NCI-H446 (cell line): ENCODE measurements around the gene EHBP1.

Experiments
- DNase-seq, 2 experiments: peaks; one replicate each; lab custom pipeline; 2025; lab: John Stamatoyannopoulos, UW

The EHBP1 gene

GRCh38 chr2:62964050-62964449 lies 258.5 kb downstream of the EHBP1 start:
- no peak for DNase-seq

GRCh38 chr2:62964671-62965070 lies 259.2 kb downstream of the EHBP1 start:
- no peak for DNase-seq

- DNase-seq: no peak
Observed at GRCh38 chr2:62966991-62967390, 261.5 kb downstream of the EHBP1 start.

GRCh38 chr2:62968168-62968567 lies 262.7 kb downstream of the EHBP1 start:
- DNase-seq: no peak

- DNase-seq: no peak
Observed at GRCh38 chr2:62968668-62969067, 263.2 kb downstream of the EHBP1 start.

GRCh38 chr2:62971936-62972335 lies 266.4 kb downstream of the EHBP1 start:
- DNase-seq: no peak

- DNase-seq: no peak
Observed at GRCh38 chr2:62972601-62973000, 267.1 kb downstream of the EHBP1 start.

- no peak for DNase-seq
Observed at GRCh38 chr2:62974999-62975398, 269.5 kb downstream of the EHBP1 start.

GRCh38 chr2:62991605-62992004 lies 286.1 kb downstream of the EHBP1 start:
- no peak for DNase-seq

- DNase-seq: no peak
Observed at GRCh38 chr2:62992561-62992960, 287.0 kb downstream of the EHBP1 start.

- no peak for DNase-seq
Observed at GRCh38 chr2:62994206-62994605, 288.7 kb downstream of the EHBP1 start.

- DNase-seq: no peak
Observed at GRCh38 chr2:62996534-62997186, 291.1 kb downstream of the EHBP1 start.

GRCh38 chr2:62998949-62999348 lies 293.4 kb downstream of the EHBP1 start:
- no peak for DNase-seq

- peak in 1 of 2 experiments; percentile 55 for DNase-seq
Observed at GRCh38 chr2:62999905-63000304, 294.4 kb downstream of the EHBP1 start.

- no peak for DNase-seq
Observed at GRCh38 chr2:63000801-63001200, 295.3 kb downstream of the EHBP1 start.

GRCh38 chr2:63001576-63001975 lies 296.1 kb downstream of the EHBP1 start:
- no peak for DNase-seq

- DNase-seq: no peak
Observed at GRCh38 chr2:63003351-63003750, 297.8 kb downstream of the EHBP1 start.

- DNase-seq: no peak
Observed at GRCh38 chr2:63007813-63008458, 302.4 kb downstream of the EHBP1 start.

- DNase-seq: no peak
Observed at GRCh38 chr2:63008838-63009237, 303.3 kb downstream of the EHBP1 start.

- no peak for DNase-seq
Observed at GRCh38 chr2:63009490-63009889, 304.0 kb downstream of the EHBP1 start.

GRCh38 chr2:63012541-63012940 lies 307.0 kb downstream of the EHBP1 start:
- no peak for DNase-seq

GRCh38 chr2:63013438-63013837 lies 307.9 kb downstream of the EHBP1 start:
- no peak for DNase-seq

GRCh38 chr2:63015389-63015788 lies 309.9 kb downstream of the EHBP1 start:
- DNase-seq: no peak

GRCh38 chr2:63018439-63018838 lies 312.9 kb downstream of the EHBP1 start:
- DNase-seq: no peak
